Neural progenitor cell (in vitro differentiated cells): ENCODE data around the gene FAM72C. TPM values are rescaled to one million over a fixed set of nuclear protein-coding genes. Genes with fewer than 3 reads are reported as not detected.
"Not testable (repeated sequence)": the region's sequence is repeated elsewhere in the genome, so short reads cannot be mapped to it uniquely, and the experiment has no call there.

Experiments used
- DNase-seq: peaks from one replicate; pipeline ENCODE4 v3.0.0-alpha.2; 2016; ENCODE audit warnings: low spot score
- H2AFZ ChIP-seq: fragments of 200-600 bp; sonication (generic); replicated peaks from 2 replicates; pipeline ENCODE4 v1.6.1; 2016; ENCODE audit warnings: antibody characterized with exemption
- H3F3A ChIP-seq: fragments of 200-600 bp; sonication (generic); 2 replicates; pipeline ENCODE4 v1.6.1; 2016; ENCODE audit warnings: antibody characterized with exemption, low read depth
- H3K27ac ChIP-seq: fragments of 200-600 bp; sonication (generic); 2 replicates; pipeline ENCODE4 v1.5.1; 2016; ENCODE audit warnings: mild to moderate bottlenecking
- H3K27me3 ChIP-seq: fragments of 200-600 bp; sonication (generic); 2 replicates; pipeline ENCODE4 v1.6.1; 2016; ENCODE audit warnings: mild to moderate bottlenecking, moderate library complexity
- H3K36me3 ChIP-seq: fragments of 200-600 bp; sonication (generic); 2 replicates; pipeline ENCODE4 v1.5.1; 2016
- H3K4me1 ChIP-seq: fragments of 200-600 bp; sonication (generic); 2 replicates; pipeline ENCODE4 v1.6.1; 2016; ENCODE audit warnings: mixed run types
- H3K4me2 ChIP-seq: fragments of 200-600 bp; sonication (generic); 2 replicates; pipeline ENCODE4 v1.6.1; 2016
- H3K4me3 ChIP-seq: fragments of 200-600 bp; sonication (generic); 2 replicates; pipeline ENCODE4 v1.5.1; 2016
- H3K79me2 ChIP-seq: fragments of 200-600 bp; sonication (generic); 2 replicates; pipeline ENCODE4 v1.6.1; 2016; ENCODE audit warnings: low read depth
- H3K9ac ChIP-seq: fragments of 200-600 bp; sonication (generic); 2 replicates; pipeline ENCODE4 v1.6.1; 2016
- H3K9me3 ChIP-seq: fragments of 200-600 bp; sonication (generic); 2 replicates; pipeline ENCODE4 v1.5.1; 2016; ENCODE audit warnings: low read depth
- H4K20me1 ChIP-seq: fragments of 200-600 bp; sonication (generic); 2 replicates; pipeline ENCODE4 v1.6.1; 2016; ENCODE audit warnings: low read depth
- H3K27ac Mint-ChIP-seq: 3 replicates; pipeline ENCODE4 v1.8.0; 2021; ENCODE audit warnings: mixed read lengths
- H3K27me3 Mint-ChIP-seq: 2 replicates; pipeline ENCODE4 v1.8.0; 2022; ENCODE audit warnings: low read depth, mild to moderate bottlenecking, inconsistent platforms, moderate library complexity, mixed read lengths; ENCODE audit not compliant: insufficient read depth
- H3K36me3 Mint-ChIP-seq: 3 replicates; pipeline ENCODE4 v1.8.0; 2021; ENCODE audit warnings: mixed read lengths
- H3K4me1 Mint-ChIP-seq: 3 replicates; pipeline ENCODE4 v1.8.0; 2021; ENCODE audit warnings: mixed read lengths
- H3K4me3 Mint-ChIP-seq: 3 replicates; pipeline ENCODE4 v1.8.0; 2021; ENCODE audit warnings: mild to moderate bottlenecking, moderate library complexity, mixed read lengths
- H3K9me3 Mint-ChIP-seq: 3 replicates; pipeline ENCODE4 v1.8.0; 2020; ENCODE audit warnings: mixed read lengths
- total RNA-seq: library from RNA; depleted of rRNA; stranded (reverse); fragments of >200 nt; gene quantifications from 2 replicates; pipeline ENCODE4 v1.2.3, GENCODE V29; 2015; ENCODE audit warnings: low replicate concordance

FAM72C gene
- total RNA-seq, 1 donor from 2014 or later: 14.8 TPM

- H3K79me2 ChIP-seq, H2AFZ ChIP-seq, H3K27me3 Mint-ChIP-seq, H3K4me3 Mint-ChIP-seq, H3K9me3 Mint-ChIP-seq, H3K36me3 ChIP-seq, H3F3A ChIP-seq, DNase-seq, H4K20me1 ChIP-seq, H3K4me3 ChIP-seq, H3K9ac ChIP-seq, H3K27ac Mint-ChIP-seq, H3K27me3 ChIP-seq, H3K4me1 Mint-ChIP-seq, H3K36me3 Mint-ChIP-seq, H3K27ac ChIP-seq, H3K4me1 ChIP-seq, H3K9me3 ChIP-seq, H3K4me2 ChIP-seq: not testable (repeated sequence)
Observed at GRCh38 chr1:143965860-143966259, 5.9 kb downstream of the FAM72C start.

- not testable (repeated sequence) for H3K4me1 Mint-ChIP-seq, H3K4me1 ChIP-seq, H3K36me3 Mint-ChIP-seq, H3K4me2 ChIP-seq, DNase-seq, H4K20me1 ChIP-seq, H2AFZ ChIP-seq, H3K9me3 ChIP-seq, H3K27ac ChIP-seq, H3K9ac ChIP-seq, H3K27ac Mint-ChIP-seq, H3K9me3 Mint-ChIP-seq, H3K4me3 ChIP-seq, H3K79me2 ChIP-seq, H3K4me3 Mint-ChIP-seq, H3K27me3 Mint-ChIP-seq, H3K36me3 ChIP-seq, H3F3A ChIP-seq, H3K27me3 ChIP-seq
Observed at GRCh38 chr1:143964294-143964693, 7.5 kb downstream of the FAM72C start.

GRCh38 chr1:143955930-143956329 lies 15.9 kb downstream of the FAM72C start:
- not testable (repeated sequence) for H3K4me1 Mint-ChIP-seq, H3F3A ChIP-seq, H3K9me3 Mint-ChIP-seq, H3K79me2 ChIP-seq, H3K4me1 ChIP-seq, H2AFZ ChIP-seq, H3K27me3 ChIP-seq, H3K27me3 Mint-ChIP-seq, H4K20me1 ChIP-seq, H3K4me3 Mint-ChIP-seq, H3K4me2 ChIP-seq, H3K9ac ChIP-seq, H3K36me3 ChIP-seq, H3K4me3 ChIP-seq, DNase-seq, H3K27ac ChIP-seq, H3K36me3 Mint-ChIP-seq, H3K27ac Mint-ChIP-seq, H3K9me3 ChIP-seq

DNA sequence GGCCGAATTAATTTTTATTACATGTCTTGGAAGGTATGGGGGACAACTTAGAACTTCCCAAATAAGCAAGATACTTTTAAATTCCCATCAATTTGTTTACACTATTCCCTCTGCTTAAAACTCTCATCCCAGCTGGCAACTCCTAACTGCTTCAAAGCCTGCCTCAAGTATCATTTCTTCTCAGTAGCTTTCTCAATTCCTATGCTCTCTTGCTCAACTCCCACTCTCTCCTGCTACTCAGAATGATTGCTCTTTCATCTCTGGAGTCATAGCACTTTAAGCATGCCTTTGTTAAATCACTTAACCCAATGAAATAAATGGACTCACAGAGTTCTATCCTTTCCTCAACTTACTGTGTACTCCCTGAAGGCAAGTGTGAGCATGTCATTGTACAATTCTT lies 18.9 kb downstream of the FAM72C start:
- H3K4me3 ChIP-seq, H3K9ac ChIP-seq, H3K9me3 ChIP-seq, H3K27me3 Mint-ChIP-seq, H4K20me1 ChIP-seq, H3K4me1 Mint-ChIP-seq, H3K27ac Mint-ChIP-seq, DNase-seq, H3F3A ChIP-seq, H3K4me3 Mint-ChIP-seq, H3K36me3 ChIP-seq, H2AFZ ChIP-seq, H3K4me1 ChIP-seq, H3K36me3 Mint-ChIP-seq, H3K79me2 ChIP-seq, H3K27ac ChIP-seq, H3K4me2 ChIP-seq, H3K27me3 ChIP-seq, H3K9me3 Mint-ChIP-seq: not testable (repeated sequence)

- H3K4me3 ChIP-seq, H3K9me3 Mint-ChIP-seq, DNase-seq, H3F3A ChIP-seq, H3K79me2 ChIP-seq, H4K20me1 ChIP-seq, H3K4me3 Mint-ChIP-seq, H3K9ac ChIP-seq, H3K27ac ChIP-seq, H3K27me3 ChIP-seq, H3K27me3 Mint-ChIP-seq, H3K4me2 ChIP-seq, H3K4me1 ChIP-seq, H3K36me3 ChIP-seq, H3K27ac Mint-ChIP-seq, H3K9me3 ChIP-seq, H2AFZ ChIP-seq, H3K4me1 Mint-ChIP-seq, H3K36me3 Mint-ChIP-seq: not testable (repeated sequence)
Observed at GRCh38 chr1:143951485-143952391, 20.0 kb downstream of the FAM72C start.

- not testable (repeated sequence) for H3K27ac Mint-ChIP-seq, H3K27ac ChIP-seq, H3K4me2 ChIP-seq, H2AFZ ChIP-seq, H3K36me3 Mint-ChIP-seq, H3K9ac ChIP-seq, H3F3A ChIP-seq, H3K27me3 Mint-ChIP-seq, H3K9me3 Mint-ChIP-seq, H3K9me3 ChIP-seq, H3K27me3 ChIP-seq, H3K4me3 ChIP-seq, H3K36me3 ChIP-seq, DNase-seq, H3K4me1 Mint-ChIP-seq, H3K79me2 ChIP-seq, H3K4me3 Mint-ChIP-seq, H3K4me1 ChIP-seq, H4K20me1 ChIP-seq
Observed at GRCh38 chr1:143947749-143948148, 24.0 kb downstream of the FAM72C start.

DNA sequence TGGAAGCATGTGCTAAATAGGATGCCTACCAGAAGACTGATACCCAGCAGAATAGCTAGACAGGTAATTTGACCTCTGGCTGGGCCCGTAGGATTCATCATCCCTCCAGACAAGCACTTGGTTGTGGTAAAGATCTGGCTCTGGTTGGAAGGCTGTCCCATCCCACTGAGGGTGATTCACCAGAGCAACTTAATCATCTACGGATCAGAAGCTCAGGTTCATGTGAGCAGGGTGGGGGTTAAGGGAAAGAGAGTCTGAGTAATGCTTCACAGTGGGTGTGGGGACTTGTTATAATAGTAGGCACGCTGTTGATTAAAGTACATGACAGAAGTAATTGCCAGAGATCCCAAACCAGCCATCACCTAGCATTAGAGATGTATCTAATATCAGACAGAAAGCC lies 26.5 kb downstream of the FAM72C start:
- H3K9ac ChIP-seq, H3K4me1 Mint-ChIP-seq, H3K9me3 ChIP-seq, H3K27me3 Mint-ChIP-seq, H3K4me3 ChIP-seq, H3K27ac Mint-ChIP-seq, H3K36me3 ChIP-seq, DNase-seq, H3K79me2 ChIP-seq, H3K27me3 ChIP-seq, H3K9me3 Mint-ChIP-seq, H3K4me1 ChIP-seq, H3F3A ChIP-seq, H3K4me2 ChIP-seq, H4K20me1 ChIP-seq, H3K36me3 Mint-ChIP-seq, H3K4me3 Mint-ChIP-seq, H3K27ac ChIP-seq, H2AFZ ChIP-seq: not testable (repeated sequence)

- H3K27ac Mint-ChIP-seq, H3K9me3 ChIP-seq, H4K20me1 ChIP-seq, H3K27me3 ChIP-seq, H3K4me2 ChIP-seq, H3K36me3 ChIP-seq, H3K36me3 Mint-ChIP-seq, H3K4me1 Mint-ChIP-seq, H3K27me3 Mint-ChIP-seq, H3K4me1 ChIP-seq, H3K9ac ChIP-seq, DNase-seq, H3K27ac ChIP-seq, H3F3A ChIP-seq, H3K4me3 Mint-ChIP-seq, H3K79me2 ChIP-seq, H3K4me3 ChIP-seq, H3K9me3 Mint-ChIP-seq, H2AFZ ChIP-seq: not testable (repeated sequence)
Observed at GRCh38 chr1:143944576-143945240, 27.1 kb downstream of the FAM72C start.
